WTC11 (cell line): Measurements from ENCODE around the gene POFUT2.

Source experiments
- CTCF ChIP-seq: fragments of 200-600 bp; IDR thresholded peaks from 2 replicates; pipeline ENCODE4 v1.8.0; 2022; ENCODE audit warnings: antibody characterized with exemption
- FOXK1 ChIP-seq: sonication (generic); formaldehyde crosslinking; IDR thresholded peaks from 2 replicates; pipeline ENCODE4 v1.8.0; 2022; ENCODE audit warnings: mild to moderate bottlenecking, moderate library complexity, missing genetic modification reagents
- MLX ChIP-seq: sonication (generic); formaldehyde crosslinking; IDR thresholded peaks from 2 replicates; pipeline ENCODE4 v1.8.1; 2023; ENCODE audit warnings: mild to moderate bottlenecking, missing genetic modification reagents, moderate library complexity
- RELA ChIP-seq: sonication (generic); formaldehyde crosslinking; IDR thresholded peaks from 2 replicates; pipeline ENCODE4 v1.8.1; 2022; ENCODE audit warnings: missing genetic modification reagents, mild to moderate bottlenecking, borderline replicate concordance
- TF ChIP-seq, protein P1 (sequence below): sonication (generic); formaldehyde crosslinking; IDR thresholded peaks from 2 replicates; pipeline ENCODE4 v1.8.0; 2023; ENCODE audit warnings: mild to moderate bottlenecking, missing genetic modification reagents

DNA sequence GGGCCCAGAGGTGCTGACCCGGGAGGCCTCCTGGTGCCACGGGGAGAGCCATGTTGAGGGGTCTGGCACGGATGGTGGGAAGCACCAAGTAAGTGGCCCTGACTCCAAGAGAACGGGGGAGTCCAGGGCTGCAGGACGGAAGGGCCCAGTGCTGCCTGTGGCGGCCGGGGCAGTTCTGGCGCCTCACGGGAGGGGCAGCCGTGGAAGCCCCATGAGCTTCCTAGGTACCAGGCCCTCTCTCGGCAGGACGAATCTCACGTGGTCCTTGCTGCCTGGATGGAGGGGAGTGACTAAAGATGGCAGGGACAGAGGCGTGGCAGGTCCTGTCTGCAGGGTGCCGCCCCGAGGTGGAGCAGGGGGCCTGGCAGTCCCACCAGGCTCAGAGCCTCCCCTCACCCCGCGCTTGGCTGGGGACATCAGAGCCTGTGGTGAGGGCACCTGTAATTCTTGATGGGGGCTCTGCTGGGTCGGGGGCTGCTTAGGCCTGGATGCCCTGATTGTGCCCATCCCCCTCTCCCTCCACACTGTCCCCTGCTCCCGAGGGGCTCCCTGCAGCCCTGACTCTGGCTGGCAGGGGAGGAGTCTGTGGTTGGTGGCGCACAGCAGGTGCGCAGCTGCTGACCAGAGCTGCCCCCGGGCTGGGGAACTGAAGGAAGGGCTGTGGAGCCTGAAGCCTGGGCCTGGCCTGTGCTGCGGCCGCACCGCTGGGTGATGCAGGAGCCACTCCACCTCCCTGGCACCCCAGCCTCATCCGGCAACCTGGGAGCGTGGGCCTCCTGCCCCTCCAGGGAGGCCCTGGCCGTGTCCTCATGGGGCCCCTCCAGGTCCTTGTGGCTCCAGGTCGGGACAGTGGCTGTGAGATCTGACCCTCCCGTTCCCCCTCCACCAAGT lies 31.4 kb downstream of the POFUT2 start:
- TF ChIP-seq FOXK1 = no peak
- TF ChIP-seq CTCF = no peak
- TF ChIP-seq, protein P1, sequence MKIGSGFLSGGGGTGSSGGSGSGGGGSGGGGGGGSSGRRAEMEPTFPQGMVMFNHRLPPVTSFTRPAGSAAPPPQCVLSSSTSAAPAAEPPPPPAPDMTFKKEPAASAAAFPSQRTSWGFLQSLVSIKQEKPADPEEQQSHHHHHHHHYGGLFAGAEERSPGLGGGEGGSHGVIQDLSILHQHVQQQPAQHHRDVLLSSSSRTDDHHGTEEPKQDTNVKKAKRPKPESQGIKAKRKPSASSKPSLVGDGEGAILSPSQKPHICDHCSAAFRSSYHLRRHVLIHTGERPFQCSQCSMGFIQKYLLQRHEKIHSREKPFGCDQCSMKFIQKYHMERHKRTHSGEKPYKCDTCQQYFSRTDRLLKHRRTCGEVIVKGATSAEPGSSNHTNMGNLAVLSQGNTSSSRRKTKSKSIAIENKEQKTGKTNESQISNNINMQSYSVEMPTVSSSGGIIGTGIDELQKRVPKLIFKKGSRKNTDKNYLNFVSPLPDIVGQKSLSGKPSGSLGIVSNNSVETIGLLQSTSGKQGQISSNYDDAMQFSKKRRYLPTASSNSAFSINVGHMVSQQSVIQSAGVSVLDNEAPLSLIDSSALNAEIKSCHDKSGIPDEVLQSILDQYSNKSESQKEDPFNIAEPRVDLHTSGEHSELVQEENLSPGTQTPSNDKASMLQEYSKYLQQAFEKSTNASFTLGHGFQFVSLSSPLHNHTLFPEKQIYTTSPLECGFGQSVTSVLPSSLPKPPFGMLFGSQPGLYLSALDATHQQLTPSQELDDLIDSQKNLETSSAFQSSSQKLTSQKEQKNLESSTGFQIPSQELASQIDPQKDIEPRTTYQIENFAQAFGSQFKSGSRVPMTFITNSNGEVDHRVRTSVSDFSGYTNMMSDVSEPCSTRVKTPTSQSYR = no peak
- no peak for TF ChIP-seq RELA (CRISPR knock-in tag)
- TF ChIP-seq MLX (CRISPR knock-in tag) = no peak
